ENCODE measurements around the gene IPO4. TPM values are rescaled to one million over a fixed set of nuclear protein-coding genes. Genes with fewer than 3 reads are reported as not detected.
"Not testable (repeated sequence)": the region's sequence is repeated elsewhere in the genome, so short reads cannot be mapped to it uniquely, and the experiment has no call there.

Gene IPO4
- total and polyA plus RNA-seq, 7 donors: 3.0 to 37.1 (median 12.8) TPM

DNA sequence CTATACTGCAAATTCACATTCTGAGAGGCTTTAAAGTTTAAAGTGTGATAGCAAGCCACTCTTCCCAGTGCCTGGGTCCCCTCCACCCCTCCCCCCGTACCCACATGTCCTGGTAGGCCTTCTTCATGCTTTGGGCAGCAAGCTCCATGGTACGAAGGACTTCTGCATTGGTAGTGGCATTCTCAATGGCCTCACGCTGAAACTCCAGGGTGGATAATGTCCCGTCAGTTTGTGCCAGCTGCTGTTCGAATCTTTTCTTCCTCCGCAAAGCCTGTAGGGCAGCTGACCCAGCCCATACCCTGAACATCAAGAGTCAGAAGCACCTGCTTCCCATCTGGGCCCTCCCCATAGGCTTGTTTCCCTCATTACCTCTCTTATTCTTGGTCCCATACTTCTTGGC is 22.7 kb upstream of the IPO4 start:
- no peaks in the 10 kb centered on the region for H3K9me3 ChIP-seq
- intact Hi-C loops (cut with DNase I): no loop called here
- H3K4me1 ChIP-seq: peaks cover 0 to 42% (median 32%) of the 10 kb centered on the region in 4 donors
- peaks cover 5 to 54% (median 16%) of the 10 kb centered on the region in 4 donors for H3K36me3 ChIP-seq
- no peak overlapping the region for H3K4me3 ChIP-seq
- DNase-seq: peak; percentile 47
- 94 to 96% methylated on average over 6 of the region's 6 CpGs for WGBS, 2 donors
- H3K27ac ChIP-seq: no peak overlapping the region
- no peaks in the 10 kb centered on the region for H3K27me3 ChIP-seq
- no peak for TF ChIP-seq POLR2A (IDR thresholded peaks at IDR 0.05)
- no peak for TF ChIP-seq POLR2AphosphoS5 (IDR thresholded peaks at IDR 0.05)
- no peak for TF ChIP-seq EP300 (IDR thresholded peaks at IDR 0.05)
- TF ChIP-seq, protein P1, sequence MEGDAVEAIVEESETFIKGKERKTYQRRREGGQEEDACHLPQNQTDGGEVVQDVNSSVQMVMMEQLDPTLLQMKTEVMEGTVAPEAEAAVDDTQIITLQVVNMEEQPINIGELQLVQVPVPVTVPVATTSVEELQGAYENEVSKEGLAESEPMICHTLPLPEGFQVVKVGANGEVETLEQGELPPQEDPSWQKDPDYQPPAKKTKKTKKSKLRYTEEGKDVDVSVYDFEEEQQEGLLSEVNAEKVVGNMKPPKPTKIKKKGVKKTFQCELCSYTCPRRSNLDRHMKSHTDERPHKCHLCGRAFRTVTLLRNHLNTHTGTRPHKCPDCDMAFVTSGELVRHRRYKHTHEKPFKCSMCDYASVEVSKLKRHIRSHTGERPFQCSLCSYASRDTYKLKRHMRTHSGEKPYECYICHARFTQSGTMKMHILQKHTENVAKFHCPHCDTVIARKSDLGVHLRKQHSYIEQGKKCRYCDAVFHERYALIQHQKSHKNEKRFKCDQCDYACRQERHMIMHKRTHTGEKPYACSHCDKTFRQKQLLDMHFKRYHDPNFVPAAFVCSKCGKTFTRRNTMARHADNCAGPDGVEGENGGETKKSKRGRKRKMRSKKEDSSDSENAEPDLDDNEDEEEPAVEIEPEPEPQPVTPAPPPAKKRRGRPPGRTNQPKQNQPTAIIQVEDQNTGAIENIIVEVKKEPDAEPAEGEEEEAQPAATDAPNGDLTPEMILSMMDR (IDR thresholded peaks at IDR 0.05): no peak

DNA sequence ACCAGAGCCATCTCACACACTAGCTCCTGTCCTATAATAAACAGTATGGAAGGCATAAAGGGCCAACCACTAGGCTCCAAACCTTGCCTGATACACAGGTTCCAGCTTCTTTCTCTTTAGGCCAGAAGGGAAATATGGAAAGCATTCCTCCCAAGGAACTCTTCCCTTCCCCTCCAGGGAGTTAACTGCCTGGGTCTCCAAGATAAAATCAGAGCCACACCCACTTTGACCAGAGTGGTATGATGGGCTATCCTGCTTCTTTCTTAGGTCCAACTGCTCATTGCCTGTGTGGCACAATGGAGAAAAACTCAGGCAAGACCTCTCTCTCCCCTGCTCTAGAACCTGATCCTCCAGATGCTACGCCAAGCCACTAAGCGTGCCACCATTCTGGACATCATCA is 19.0 kb upstream of the IPO4 start:
- H3K9me3 ChIP-seq: no peaks in the 10 kb centered on the region
- H3K4me3 ChIP-seq: no peak overlapping the region
- H3K27me3 ChIP-seq: no peaks in the 10 kb centered on the region
- peaks cover 0 to 19% (median 10%) of the 10 kb centered on the region in 4 donors for H3K4me1 ChIP-seq
- H3K27ac ChIP-seq: no peak overlapping the region
- intact Hi-C loops (cut with DNase I): no loop called here
- peaks cover 5 to 81% (median 19%) of the 10 kb centered on the region in 4 donors for H3K36me3 ChIP-seq
- WGBS, 2 donors: 99% methylated on average over 2 of the region's 2 CpGs
- DNase-seq: peak; percentile 21
- TF ChIP-seq POLR2AphosphoS5 (IDR thresholded peaks at IDR 0.05): no peak

DNA sequence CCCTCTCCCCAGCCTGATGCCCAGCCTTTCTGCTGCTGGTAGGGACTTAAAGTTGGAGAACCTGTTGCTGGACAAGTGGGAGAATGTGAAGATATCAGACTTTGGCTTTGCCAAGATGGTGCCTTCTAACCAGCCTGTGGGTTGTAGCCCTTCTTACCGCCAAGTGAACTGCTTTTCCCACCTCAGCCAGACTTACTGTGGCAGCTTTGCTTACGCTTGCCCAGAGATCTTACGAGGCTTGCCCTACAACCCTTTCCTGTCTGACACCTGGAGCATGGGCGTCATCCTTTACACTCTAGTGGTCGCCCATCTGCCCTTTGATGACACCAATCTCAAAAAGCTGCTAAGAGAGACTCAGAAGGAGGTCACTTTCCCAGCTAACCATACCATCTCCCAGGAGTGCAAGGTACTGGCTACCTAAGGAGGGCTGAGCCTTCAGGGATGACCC is 18.5 kb upstream of the IPO4 start:
- TF ChIP-seq POLR2A (IDR thresholded peaks at IDR 0.05): no peak
- TF ChIP-seq, protein P1 (IDR thresholded peaks at IDR 0.05): no peak
- DNase-seq: peak; percentile 10
- Histone ChIP-seq H3K4me3 (no peak overlapping the region), H3K9me3 (no peaks in the 10 kb centered on the region), H3K27me3 (no peaks in the 10 kb centered on the region), H3K27ac (no peak overlapping the region), H3K36me3 (peaks cover 5 to 86% (median 19%) of the 10 kb centered on the region in 4 donors), H3K4me1 (peaks cover 0 to 14% (median 5%) of the 10 kb centered on the region in 4 donors)
- WGBS, 2 donors: 75 to 95% methylated on average over 5 of the region's 5 CpGs
- intact Hi-C loops (cut with DNase I): no loop called here

DNA sequence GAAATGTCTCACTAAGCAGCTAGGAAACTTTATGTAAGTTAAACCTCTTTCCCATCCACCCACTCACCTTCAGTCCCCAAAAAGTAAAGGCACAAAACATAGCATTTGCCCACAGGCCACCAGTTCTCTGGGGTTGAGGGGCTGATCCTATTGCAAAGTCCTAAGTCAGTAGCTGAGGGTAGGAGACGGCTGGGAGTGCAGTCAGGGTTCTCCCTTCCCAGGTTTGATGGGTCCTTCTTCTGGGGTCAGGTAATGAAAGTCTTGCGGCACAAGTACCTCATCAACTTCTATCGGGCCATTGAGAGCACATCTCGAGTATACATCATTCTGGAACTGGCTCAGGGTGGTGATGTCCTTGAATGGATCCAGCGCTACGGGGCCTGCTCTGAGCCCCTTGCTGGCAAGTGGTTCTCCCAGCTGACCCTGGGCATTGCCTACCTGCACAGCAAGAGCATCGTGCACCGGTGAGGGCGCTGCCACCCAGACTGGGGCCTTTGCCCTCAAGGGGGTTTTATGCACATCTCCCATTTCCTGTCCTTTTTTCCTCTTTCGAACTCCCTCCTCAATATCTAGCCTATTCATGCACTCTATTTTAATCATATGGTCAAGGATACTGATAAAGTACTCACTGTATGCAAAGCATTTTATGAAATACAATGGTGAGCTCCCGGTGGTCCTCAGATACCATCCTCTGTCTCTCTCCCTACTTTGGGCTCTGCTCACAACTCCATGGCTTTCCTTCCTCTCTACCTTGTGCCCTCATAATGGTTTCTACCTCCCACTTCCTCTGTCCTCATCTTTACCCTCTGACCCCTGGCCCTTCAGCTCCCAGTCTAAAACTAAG is 17.9 kb upstream of the IPO4 start:
- Histone ChIP-seq H3K9me3 (no peaks in the 10 kb centered on the region), H3K4me3 (no peak overlapping the region), H3K36me3 (peaks cover 5 to 88% (median 20%) of the 10 kb centered on the region in 4 donors), H3K4me1 (peaks cover 0 to 8% (median 2%) of the 10 kb centered on the region in 4 donors), H3K27ac (no peak overlapping the region), H3K27me3 (no peaks in the 10 kb centered on the region)
- WGBS, 2 donors: 97 to 98% methylated on average over 11 of the region's 11 CpGs
- intact Hi-C loops (cut with DNase I): no loop called here
- no peak for TF ChIP-seq EP300 (IDR thresholded peaks at IDR 0.05)
- TF ChIP-seq, protein P1 (IDR thresholded peaks at IDR 0.05): no peak
- no peak for TF ChIP-seq POLR2A (IDR thresholded peaks at IDR 0.05)
- no peak for TF ChIP-seq POLR2AphosphoS5 (IDR thresholded peaks at IDR 0.05)
- DNase-seq: peak; percentile 26

DNA sequence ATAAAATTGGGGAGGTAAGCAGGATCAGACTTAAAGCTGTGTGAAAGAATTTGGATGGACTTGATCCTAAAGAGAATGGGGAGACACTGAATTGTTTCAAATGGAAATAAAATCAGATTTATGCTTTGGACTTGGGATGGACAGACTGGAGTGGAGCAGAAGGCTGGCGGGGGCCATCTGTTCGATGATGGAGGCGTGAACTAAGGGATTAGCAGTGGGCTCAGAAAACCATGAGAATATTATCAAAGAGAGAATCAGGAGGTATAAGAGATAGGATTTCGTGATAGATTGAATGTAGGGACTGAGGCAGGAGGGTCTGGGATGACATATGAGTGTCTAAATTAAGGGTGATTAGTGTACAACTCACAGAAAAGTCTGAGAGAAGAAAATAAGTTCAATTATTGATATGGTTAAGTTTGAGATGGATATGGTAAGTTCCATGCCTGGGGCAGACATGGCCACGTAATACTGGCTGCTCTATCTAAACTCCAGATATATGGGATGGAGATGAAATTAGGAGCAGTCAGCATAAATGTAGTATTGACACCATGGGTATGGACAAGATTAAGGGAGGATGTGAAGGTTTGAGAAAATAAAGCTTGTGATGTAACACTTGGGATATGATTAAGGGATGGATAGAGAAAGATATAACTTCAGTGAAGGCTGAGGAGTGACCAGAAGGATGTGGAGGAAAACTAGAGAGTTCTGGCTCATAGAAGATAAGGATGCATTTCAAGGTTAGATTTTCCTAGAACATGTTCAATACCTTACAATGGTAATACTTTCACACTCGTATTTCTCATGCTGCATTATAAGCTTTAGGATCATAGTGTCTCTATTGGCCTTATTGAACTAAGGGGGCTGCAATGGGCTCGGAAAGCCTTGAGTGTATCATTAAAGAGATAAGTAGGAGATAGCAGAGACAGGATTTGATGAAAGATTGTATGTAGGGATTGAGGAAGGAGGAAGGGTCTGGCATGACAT is 15.8 kb upstream of the IPO4 start:
- Histone ChIP-seq H3K4me3 (no peak overlapping the region), H3K4me1 (no peaks in the 10 kb centered on the region), H3K9me3 (no peaks in the 10 kb centered on the region), H3K27me3 (no peaks in the 10 kb centered on the region), H3K36me3 (peaks cover 0 to 79% (median 14%) of the 10 kb centered on the region in 4 donors), H3K27ac (no peak overlapping the region)
- no peak for TF ChIP-seq EP300 (IDR thresholded peaks at IDR 0.05)
- TF ChIP-seq POLR2A (IDR thresholded peaks at IDR 0.05): no peak
- no peak for TF ChIP-seq POLR2AphosphoS5 (IDR thresholded peaks at IDR 0.05)
- TF ChIP-seq, protein P1 (IDR thresholded peaks at IDR 0.05): no peak
- DNase-seq: peak; percentile 9
- intact Hi-C loops (cut with DNase I): no loop called here
- 95 to 96% methylated on average over 7 of the region's 7 CpGs for WGBS, 2 donors

DNA sequence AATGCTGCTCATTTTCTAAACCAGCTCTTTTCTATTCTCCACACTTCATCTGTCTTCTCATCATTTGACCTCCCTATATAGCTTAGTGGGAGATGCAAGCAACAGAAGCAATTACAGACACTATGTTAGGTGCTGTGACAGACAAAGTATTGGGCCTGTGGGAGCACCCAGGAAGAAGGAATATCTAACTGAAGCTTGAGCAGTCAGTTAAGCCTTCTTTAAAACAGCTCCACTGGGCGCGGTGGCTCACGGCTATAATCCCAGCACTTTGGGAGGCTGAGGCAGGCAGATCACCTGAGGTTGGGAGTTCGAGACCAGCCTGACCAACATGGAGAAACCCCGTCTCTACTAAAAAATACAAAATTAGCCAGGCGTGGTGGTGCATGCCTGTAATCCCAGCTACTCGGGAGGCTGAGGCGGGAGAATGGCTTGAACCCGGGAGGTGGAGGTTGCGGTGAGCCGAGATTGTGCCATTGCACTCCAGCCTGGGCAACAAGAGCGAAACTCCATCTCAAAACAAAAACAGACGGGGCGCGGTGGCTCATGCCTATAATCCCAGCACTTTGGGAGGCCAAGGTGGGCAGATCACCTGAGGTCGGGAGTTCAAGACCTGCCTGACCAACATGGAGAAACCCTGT is 14.8 kb upstream of the IPO4 start:
- intact Hi-C loops (cut with DNase I); H3K9me3 ChIP-seq; H3K4me3 ChIP-seq; H3K27ac ChIP-seq; H3K27me3 ChIP-seq; H3K4me1 ChIP-seq: not testable (repeated sequence)
- H3K36me3 ChIP-seq: peaks cover 0 to 68% (median 11%) of the 10 kb centered on the region in 4 donors
- DNase-seq: peak; percentile 40
- whole genome bisulfite sequencing, 2 donors: 96 to 98% methylated on average over 16 of the region's 16 CpGs

DNA sequence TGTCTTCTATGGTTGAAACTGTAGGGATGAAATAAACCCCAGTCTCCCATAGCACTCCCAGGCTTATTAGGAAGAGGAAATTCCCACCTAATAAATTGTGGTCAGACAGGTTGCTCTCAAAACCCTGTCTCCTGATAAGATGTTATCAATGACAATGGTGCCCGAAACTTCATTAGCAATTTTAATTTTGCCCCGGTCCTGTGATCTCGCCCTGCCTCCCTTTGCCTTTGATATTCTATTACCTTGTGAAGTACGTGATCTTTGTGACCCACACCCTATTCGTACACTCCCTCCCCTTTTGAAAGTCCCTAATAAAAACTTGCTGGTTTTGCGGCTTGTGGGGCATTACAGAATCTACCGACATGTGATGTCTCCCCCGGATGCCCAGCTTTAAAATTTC is 13.9 kb upstream of the IPO4 start:
- H3K27ac ChIP-seq; intact Hi-C loops (cut with DNase I); H3K4me1 ChIP-seq; H3K9me3 ChIP-seq; H3K27me3 ChIP-seq; H3K4me3 ChIP-seq: not testable (repeated sequence)
- 95 to 96% methylated on average over 8 of the region's 8 CpGs for WGBS, 2 donors
- DNase-seq: peak; percentile 3
- H3K36me3 ChIP-seq: peaks cover 0 to 60% (median 8%) of the 10 kb centered on the region in 4 donors
